Omental fat pad (tissue), 4 donors: Measurements from ENCODE around the gene KIF21B. TPM values are rescaled to one million over a fixed set of nuclear protein-coding genes. Genes with fewer than 3 reads are reported as not detected.

Experiments
- ATAC-seq: fragments of 150-250 bp; one replicate; pipeline ENCODE4 v1.9.1; 2016; ENCODE audit warnings: mild to moderate bottlenecking, moderate library complexity; ENCODE audit not compliant: low FRiP score
- DNase-seq: peaks from one replicate; pipeline ENCODE4 v3.0.0-alpha.2; 2019; ENCODE audit warnings: low spot score
- CTCF ChIP-seq, 3 donors: fragments of 450-650 bp; IDR thresholded peaks; one replicate each; pipeline ENCODE4 v1.5.1; 2016 to 2017; ENCODE audit warnings: antibody characterized with exemption in 3 of 3, mild to moderate bottlenecking in 3 of 3, moderate library complexity in 2 of 3
- total RNA-seq, 4 donors: library from RNA; depleted of rRNA; stranded (reverse); fragments of >200 nt; gene quantifications; one replicate each; pipeline ENCODE4 v1.1.0, GENCODE V29; 2016

The KIF21B gene
- total RNA-seq, 4 donors from 2014 or later = 0.93 to 6.1 (median 3.7) TPM

GRCh38 chr1:200979574-200980451, 43.7 kb downstream of the KIF21B start:
- ATAC-seq = no peak
- DNase-seq = no peak
- no peak for TF ChIP-seq CTCF (IDR thresholded peaks at IDR 0.05)

GRCh38 chr1:200977071-200977754, 46.3 kb downstream of the KIF21B start:
- DNase-seq = no peak
- no peak for TF ChIP-seq CTCF (IDR thresholded peaks at IDR 0.05)
- ATAC-seq = no peak

GRCh38 chr1:200976634-200977033, 46.9 kb downstream of the KIF21B start:
- TF ChIP-seq CTCF (IDR thresholded peaks at IDR 0.05) = no peak
- DNase-seq (no peak), ATAC-seq (no peak)

GRCh38 chr1:200975458-200975857, 48.1 kb downstream of the KIF21B start:
- ATAC-seq = no peak
- no peak for TF ChIP-seq CTCF (IDR thresholded peaks at IDR 0.05)
- DNase-seq = no peak

- no peak for TF ChIP-seq CTCF (IDR thresholded peaks at IDR 0.05)
- ATAC-seq = no peak
- DNase-seq = no peak
Observed at GRCh38 chr1:200974711-200975110, 48.8 kb downstream of the KIF21B start.

GRCh38 chr1:200973937-200974657, 49.4 kb downstream of the KIF21B start:
- TF ChIP-seq CTCF (IDR thresholded peaks at IDR 0.05) = no peak
- DNase-seq (no peak), ATAC-seq (no peak)
